ENCODE measurements around the gene PDS5B.

PDS5B gene

DNA sequence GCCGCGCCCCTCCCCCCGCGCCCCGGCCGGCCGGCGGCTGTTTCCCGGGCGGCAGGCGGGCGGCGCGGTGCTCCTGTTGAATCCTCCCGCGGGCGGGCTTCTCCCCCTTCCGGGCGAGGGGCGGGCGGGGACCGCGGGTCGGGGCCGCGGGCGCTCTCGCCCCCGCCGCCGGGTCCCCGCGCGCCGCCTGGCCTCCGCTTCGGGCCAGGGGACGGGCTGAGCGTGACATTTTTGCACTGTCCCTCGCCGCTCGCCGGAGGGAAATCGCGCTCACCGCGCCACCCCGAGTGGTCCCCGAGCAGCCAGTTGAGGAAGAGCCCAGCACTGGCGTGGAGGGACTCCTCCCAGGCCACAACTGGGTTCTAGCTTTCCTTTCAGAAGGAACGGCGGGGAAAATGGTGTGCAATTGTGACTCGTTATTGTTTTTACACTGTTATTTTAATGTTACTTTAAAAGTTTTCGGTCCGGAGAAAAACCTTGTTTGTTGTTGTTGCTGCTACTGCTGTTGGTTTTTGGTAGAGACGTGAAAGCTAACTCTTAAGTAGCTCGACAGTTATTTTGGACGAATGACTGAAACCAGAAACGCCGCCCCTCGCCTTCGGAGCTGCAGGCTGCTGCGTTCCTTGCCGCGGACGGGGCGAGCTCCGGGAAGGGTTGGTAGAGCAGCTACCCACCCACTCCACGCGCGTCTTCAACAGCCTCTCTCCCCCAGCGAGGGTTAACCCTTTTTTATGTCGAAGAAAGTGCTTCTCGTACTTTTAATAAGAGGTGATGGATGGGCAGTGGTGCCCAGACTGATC lies 959 bp downstream of the PDS5B start:
- TF ChIP-seq, protein P1, sequence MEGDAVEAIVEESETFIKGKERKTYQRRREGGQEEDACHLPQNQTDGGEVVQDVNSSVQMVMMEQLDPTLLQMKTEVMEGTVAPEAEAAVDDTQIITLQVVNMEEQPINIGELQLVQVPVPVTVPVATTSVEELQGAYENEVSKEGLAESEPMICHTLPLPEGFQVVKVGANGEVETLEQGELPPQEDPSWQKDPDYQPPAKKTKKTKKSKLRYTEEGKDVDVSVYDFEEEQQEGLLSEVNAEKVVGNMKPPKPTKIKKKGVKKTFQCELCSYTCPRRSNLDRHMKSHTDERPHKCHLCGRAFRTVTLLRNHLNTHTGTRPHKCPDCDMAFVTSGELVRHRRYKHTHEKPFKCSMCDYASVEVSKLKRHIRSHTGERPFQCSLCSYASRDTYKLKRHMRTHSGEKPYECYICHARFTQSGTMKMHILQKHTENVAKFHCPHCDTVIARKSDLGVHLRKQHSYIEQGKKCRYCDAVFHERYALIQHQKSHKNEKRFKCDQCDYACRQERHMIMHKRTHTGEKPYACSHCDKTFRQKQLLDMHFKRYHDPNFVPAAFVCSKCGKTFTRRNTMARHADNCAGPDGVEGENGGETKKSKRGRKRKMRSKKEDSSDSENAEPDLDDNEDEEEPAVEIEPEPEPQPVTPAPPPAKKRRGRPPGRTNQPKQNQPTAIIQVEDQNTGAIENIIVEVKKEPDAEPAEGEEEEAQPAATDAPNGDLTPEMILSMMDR (IDR thresholded peaks at IDR 0.05): no peak
- Histone ChIP-seq H3K27ac (peak overlapping the region; percentile 88), H3K27me3 (peaks cover 6% of the 10 kb centered on the region), H3K4me1 (ENCODE audit: control insufficient read depth in 1 of 2, insufficient read depth in 1 of 2, low read depth in 1 of 2, low read length in 1 of 2) (peaks cover 22% of the 10 kb centered on the region in 2 experiments), H3K36me3 (no peaks in the 10 kb centered on the region), H3K4me3 (ENCODE audit: low read depth in 1 of 2, low read length in 1 of 2) (peak overlapping the region; percentile 72 to 73), H3K9me3 (no peaks in the 10 kb centered on the region)

DNA sequence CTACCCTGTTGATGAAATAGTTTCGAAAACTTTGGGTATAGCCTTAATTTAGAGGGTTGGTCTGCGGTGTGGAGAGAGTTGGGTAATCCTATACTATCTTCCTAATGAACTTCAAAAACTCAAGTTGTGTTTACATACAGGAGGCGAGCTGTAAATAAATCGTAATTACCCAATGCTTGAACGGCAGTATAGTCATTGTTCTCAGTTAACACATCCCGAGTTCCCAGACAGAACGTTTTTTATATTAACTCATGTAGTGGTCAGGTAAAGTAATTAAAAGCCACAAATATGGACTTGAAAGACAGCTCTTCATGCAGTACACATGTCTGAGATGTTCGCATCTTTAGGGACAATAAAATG lies 1.5 kb downstream of the PDS5B start:
- Histone ChIP-seq H3K4me1 (ENCODE audit: control insufficient read depth in 1 of 2, insufficient read depth in 1 of 2, low read depth in 1 of 2, low read length in 1 of 2) (peaks cover 22% of the 10 kb centered on the region in 2 experiments), H3K27me3 (peaks cover 6% of the 10 kb centered on the region), H3K36me3 (no peaks in the 10 kb centered on the region), H3K27ac (peak overlapping the region; percentile 88), H3K4me3 (ENCODE audit: low read depth in 1 of 2, low read length in 1 of 2) (peak overlapping the region; percentile 72 to 73), H3K9me3 (no peaks in the 10 kb centered on the region)
- TF ChIP-seq, protein P1 (IDR thresholded peaks at IDR 0.05): no peak

DNA sequence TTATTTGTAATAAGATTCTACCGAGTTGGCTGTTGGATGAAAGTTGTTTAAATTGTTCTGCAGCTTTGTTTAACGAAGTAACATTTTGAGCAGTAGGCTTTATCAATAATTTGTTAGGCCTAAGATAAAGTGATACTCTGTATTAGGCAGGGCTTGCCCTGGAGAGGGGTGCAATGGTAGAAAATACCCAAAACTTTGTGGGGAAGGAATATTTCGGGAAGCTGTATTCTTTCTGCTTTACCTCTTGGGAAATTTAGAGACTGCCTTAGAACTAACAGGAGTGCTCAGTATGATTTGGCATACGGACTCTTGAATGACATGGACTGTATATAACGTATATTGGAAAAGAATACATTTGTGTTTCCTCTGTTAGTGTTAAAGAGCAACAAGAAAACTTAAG lies 2.5 kb downstream of the PDS5B start:
- peaks cover 22% of the 10 kb centered on the region in 2 experiments for H3K4me1 ChIP-seq (ENCODE audit: control insufficient read depth in 1 of 2, insufficient read depth in 1 of 2, low read depth in 1 of 2, low read length in 1 of 2)
- H3K36me3 ChIP-seq: no peaks in the 10 kb centered on the region
- no peaks in the 10 kb centered on the region for H3K9me3 ChIP-seq
- no peak overlapping the region for H3K4me3 ChIP-seq (ENCODE audit: low read depth in 1 of 2, low read length in 1 of 2)
- H3K27ac ChIP-seq: no peak overlapping the region
- peaks cover 6% of the 10 kb centered on the region for H3K27me3 ChIP-seq
- TF ChIP-seq, protein P1 (IDR thresholded peaks at IDR 0.05): no peak

DNA sequence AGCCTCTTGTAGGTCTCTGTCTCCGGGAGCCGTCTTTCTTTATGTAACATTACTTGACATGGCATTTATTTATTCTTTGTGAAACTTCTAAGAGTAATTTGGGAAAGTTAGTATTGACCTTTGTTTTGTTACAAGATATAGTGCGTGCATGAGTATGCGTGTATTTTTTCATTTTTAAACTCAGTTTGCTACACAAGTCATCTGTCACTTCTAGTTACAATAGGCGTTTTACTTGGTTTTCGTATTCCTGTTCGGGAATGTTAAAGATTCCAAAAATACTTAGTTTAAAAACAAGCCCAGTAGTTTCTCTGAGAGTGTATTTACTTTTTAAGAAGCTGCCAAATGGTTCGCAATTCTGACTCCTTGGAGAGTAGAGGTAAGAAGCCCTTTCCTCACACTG lies 3.2 kb downstream of the PDS5B start:
- H3K27ac ChIP-seq: no peak overlapping the region
- H3K4me1 ChIP-seq (ENCODE audit: control insufficient read depth in 1 of 2, insufficient read depth in 1 of 2, low read depth in 1 of 2, low read length in 1 of 2): peaks cover 22% of the 10 kb centered on the region in 2 experiments
- no peak overlapping the region for H3K4me3 ChIP-seq (ENCODE audit: low read depth in 1 of 2, low read length in 1 of 2)
- H3K36me3 ChIP-seq: no peaks in the 10 kb centered on the region
- no peaks in the 10 kb centered on the region for H3K9me3 ChIP-seq
- TF ChIP-seq, protein P1 (IDR thresholded peaks at IDR 0.05): no peak
- peaks cover 2% of the 10 kb centered on the region for H3K27me3 ChIP-seq

DNA sequence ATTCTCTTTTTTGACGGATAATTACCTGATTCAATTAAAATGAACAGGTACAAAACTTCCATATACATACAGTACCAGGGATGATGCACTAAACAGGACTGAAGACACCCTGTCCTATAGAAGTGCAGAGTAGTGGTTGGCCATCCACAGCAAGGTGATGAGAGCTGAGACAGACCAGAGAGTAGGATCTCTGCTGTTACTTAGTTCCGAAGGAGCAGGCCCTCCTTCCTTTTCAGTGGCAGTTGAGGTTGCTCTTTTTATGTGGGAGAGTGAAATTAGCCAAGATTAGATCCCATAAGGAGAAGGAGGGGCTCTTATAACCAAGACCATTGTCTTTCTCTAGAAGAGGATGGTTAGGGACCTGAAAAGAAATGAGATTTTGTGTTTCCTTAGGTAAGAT lies 4.0 kb downstream of the PDS5B start:
- Histone ChIP-seq H3K4me3 (ENCODE audit: low read depth in 1 of 2, low read length in 1 of 2) (no peak overlapping the region), H3K27me3 (no peaks in the 10 kb centered on the region), H3K27ac (no peak overlapping the region), H3K4me1 (ENCODE audit: control insufficient read depth in 1 of 2, insufficient read depth in 1 of 2, low read depth in 1 of 2, low read length in 1 of 2) (peaks cover 20% of the 10 kb centered on the region in 2 experiments), H3K36me3 (no peaks in the 10 kb centered on the region), H3K9me3 (no peaks in the 10 kb centered on the region)
- TF ChIP-seq, protein P1 (IDR thresholded peaks at IDR 0.05): no peak

Measured in neutrophil (primary cell).